NCI-H748 (cell line): ENCODE results near the gene PLCG2.
"Not testable (repeated sequence)": the region's sequence is repeated elsewhere in the genome, so short reads cannot be mapped to it uniquely, and the experiment has no call there.

Source experiments
- DNase-seq: peaks from one replicate; lab custom pipeline; 2025; ENCODE audit not compliant: unreplicated experiment; lab: John Stamatoyannopoulos, UW

The PLCG2 gene

DNA sequence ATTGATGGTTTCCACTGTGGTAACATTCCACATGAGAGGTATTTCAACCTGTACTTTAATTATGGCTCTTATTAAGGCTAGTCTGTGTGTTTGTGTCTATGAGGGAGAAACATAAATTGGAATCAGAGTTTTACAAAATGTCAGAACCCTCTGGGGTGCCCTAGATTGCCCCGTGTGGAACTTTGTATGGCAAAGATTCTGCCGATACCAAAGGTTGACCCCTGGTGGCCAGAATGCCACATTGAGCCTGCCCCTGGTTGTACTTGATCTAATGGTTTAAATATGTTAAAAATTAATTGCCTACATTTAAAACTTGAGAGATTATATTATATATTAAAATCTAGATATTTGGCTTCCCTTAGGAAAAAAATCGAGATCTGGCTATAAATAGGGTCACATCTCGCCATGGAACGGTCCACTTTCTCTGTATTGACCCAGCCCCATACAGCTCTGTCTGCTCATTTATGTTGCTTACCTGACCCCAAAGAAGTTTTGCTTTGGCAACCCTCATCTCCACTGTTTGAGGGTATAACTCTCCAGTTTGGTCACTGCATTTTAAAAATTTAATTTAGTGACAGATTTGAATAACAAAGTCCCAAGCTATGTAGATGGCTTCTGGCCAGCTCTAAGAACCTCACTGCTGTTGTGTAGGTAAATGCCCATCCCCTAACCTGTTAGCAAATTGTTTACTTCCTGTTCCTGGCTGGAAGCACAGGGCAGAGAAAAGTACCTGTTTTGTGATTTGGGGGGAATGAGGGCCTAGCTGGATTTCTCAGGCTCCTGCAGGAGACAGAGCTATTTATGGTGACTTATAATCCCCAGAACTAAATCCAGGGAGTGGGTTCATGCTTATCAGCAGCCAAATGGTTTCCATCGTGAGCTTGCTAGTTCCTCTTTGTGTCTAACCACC is 95.0 kb downstream of the PLCG2 start:
- peak; percentile 23 for DNase-seq

DNA sequence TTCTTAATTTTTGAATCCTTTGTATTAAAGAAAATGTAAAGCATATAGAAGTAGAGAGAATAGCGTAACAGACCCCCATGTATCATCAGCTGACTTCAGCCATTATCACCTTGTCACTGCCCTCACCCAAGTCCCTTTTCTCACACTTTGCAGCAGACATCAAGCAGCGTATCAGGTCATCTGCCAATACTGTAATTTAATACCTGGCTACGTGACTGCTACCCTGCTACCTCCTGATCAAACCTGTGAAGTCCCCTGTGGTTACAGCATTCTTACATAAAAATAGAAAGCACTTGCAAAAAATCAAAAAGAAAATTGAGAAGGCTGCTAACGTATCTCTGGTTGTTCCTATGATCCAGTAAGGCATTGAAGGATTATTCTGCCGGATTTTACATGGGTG is 96.4 kb downstream of the PLCG2 start:
- DNase-seq, result peak; percentile 19

DNA sequence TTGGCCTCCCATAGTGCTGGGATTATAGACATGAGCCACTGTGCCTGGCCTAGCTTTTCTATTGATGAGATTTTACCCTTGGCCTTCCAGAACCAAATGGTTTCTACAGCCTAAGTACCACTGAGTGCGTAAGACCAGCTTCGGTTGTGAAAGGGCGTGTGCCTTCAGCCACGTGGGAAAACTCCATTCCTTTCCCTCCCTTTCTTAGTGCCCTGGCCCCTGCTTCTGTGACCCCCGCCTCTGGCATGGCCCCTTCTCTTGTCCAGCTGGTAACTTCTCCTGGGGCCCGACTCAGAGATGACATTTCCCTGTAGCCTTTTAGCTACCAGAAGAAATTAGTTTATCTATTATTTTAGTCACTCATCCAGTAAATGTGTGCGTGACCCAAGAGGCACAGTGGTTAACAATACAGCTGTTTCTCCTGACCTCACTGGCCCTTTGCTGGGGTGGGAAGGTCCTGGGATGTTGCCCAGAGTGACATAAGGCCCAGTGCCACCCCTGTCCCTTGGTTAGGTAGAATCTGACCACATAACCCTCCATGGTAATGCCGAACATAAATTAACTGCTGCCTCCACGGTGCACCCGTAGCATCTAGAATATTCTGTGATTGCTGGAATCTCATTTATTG is 97.3 kb downstream of the PLCG2 start:
- DNase-seq, result no peak

DNA sequence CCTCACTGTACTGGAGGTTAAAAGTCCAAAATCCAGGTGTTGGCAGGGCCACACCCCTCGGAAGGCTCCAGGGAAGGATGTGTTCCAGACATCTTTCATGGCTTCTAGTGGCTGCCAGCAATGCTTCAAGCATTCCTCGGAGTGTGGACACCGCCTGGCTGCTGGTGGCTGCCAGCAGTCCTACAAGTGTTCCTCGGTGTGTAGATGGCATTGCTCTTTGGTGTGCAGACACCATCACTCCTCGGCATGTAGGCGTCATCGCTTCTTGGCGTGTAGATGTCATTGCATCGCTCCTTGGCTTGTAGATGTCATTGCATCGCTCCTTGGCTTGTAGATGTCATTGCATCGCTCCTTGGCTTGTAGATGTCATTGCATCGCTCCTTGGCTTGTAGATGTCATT is 98.4 kb downstream of the PLCG2 start:
- not testable (repeated sequence) for DNase-seq

DNA sequence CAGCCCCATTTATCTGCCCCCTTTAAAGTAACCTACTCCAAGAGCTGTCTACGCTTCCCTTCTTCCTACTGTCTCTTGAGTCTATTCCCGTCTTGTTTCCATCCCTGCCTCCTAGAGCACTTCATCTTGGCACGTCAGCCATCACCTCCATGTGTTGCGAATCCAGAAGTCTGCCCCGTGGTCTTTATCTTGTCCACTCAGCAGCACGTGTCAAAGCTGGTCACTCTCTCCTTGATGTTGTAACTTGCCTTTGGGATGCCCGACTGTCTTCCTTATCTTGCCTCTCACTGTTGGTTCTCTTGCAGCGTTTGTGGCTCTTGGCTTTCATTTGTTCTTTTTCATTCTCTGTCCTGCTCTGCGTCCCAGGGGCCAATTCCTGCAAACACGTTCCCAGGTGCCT is 99.4 kb downstream of the PLCG2 start:
- no peak for DNase-seq

DNA sequence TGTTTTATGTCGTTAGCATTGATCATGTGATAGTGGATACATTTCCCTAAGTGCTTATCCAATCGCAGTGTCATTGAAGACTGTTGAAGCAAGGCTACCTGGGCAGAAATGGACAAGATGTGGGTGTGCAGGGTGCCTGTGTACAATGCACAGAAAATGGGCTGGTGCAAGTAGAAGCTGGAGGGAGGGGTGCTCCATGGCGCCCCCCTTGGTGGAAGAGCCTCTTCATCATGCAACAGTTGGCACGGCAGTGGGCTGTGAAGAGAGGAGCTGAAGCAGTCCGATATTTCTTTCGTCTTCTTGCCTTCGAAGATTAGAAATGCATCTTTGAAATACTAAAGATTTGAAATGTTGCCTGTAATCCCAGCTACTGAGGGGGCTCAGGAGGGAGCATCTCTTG is 100.5 kb downstream of the PLCG2 start:
- no peak for DNase-seq

DNA sequence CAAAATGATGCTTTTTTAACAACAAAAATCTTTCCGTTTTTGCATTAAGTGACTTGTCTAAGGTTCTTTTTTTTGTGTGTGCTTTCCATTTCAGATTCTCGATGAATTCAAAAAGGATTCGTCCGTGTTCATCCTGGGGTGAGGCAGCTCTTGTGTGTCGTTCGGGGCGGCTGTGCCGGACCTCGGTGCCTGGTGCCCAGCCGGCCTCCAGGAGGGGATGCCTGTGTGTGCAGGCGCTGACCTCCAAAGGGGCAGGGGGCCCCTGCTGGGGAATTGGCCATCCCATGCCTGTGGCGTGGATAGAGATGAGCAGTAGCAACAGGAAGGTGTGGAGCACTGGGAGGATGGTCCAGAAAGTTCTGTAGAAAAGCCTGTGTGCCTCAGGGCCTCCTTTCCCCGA is 101.7 kb downstream of the PLCG2 start:
- no peak for DNase-seq

DNA sequence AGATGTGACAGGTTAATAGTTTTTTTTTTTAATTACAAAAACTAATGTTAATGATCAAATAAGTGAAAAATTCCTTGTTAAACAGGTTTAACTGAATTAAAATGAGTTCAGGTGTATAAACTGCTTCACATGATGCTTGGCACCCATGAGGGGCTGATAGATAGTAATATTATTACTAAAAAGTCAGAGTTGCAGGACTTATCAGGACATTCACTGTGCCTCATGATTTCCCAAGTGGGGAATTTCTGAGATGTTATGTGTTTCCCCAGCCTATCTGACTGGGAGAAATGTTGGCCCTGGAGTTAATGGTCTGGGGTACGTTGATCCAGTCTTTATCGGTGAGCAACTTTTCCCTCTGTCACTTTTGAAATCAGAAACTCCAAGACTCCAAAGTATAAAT is 102.1 kb downstream of the PLCG2 start:
- no peak for DNase-seq

DNA sequence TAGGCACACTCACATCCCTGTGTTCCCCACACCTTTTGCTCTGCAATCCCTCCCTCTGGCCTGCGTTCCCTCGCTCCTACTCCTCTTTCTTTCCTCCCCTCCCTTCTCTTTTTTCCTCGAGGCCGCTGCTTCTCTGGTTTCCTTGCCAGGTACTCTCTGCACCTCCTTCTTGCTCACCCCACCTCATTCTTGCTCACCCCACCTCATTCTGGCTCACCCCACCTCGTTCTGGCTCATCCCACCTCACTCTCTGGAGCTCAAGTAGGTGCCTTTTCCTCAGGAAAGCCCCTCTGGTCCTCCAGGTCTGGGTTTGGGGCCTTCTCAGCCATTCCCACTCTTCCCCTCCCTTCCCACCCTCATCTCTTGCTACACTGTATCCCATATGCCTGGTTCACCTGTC is 103.5 kb downstream of the PLCG2 start:
- no peak for DNase-seq

DNA sequence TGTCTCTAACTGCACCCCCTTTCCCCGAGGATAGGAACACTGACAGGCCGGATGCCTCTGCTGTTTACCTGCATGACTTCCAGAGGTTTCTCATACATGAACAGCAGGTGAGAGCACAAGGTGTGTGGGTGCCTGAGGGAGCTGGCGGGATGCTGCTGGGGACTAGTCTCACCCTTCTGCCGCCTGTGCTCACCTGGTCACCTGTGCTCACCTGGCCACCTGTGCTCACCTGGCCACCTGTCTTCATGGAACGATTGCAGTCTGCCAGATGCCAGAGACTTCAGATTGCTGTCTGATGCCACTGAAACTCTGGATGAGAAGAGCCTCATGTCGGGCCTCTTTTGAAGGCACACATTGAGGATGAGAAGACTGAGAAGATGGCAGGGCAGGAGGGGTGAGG is 104.1 kb downstream of the PLCG2 start:
- no peak for DNase-seq

DNA sequence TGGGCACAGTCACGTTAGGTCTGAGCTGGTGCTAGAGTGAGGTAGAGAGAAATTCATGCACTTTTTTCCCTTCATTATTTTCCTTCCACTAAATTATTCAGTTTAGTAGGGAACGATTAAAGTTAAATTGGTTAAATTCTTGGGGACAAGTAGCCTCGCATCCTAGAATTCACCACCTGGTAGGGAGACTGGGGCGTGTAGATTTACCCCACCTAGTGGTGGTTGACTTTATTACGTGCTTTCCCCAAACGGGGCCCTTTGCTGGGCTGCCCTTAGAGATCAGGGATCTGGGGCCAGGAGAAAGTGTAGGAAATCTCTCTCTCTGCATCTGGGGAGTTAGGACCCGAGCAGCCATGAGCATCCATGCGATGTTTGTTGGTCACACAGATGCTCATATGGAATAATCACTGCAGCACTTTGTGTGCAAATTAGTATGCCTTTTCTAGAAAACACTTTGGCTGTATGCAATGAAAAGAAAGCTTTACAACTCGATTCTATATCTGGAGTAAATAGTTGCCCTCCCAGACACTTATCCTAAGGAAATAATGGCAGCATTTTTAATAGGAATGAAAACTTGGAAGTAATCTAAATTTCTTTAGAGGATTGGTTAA is 107.0 kb downstream of the PLCG2 start:
- peak; percentile 39 for DNase-seq

DNA sequence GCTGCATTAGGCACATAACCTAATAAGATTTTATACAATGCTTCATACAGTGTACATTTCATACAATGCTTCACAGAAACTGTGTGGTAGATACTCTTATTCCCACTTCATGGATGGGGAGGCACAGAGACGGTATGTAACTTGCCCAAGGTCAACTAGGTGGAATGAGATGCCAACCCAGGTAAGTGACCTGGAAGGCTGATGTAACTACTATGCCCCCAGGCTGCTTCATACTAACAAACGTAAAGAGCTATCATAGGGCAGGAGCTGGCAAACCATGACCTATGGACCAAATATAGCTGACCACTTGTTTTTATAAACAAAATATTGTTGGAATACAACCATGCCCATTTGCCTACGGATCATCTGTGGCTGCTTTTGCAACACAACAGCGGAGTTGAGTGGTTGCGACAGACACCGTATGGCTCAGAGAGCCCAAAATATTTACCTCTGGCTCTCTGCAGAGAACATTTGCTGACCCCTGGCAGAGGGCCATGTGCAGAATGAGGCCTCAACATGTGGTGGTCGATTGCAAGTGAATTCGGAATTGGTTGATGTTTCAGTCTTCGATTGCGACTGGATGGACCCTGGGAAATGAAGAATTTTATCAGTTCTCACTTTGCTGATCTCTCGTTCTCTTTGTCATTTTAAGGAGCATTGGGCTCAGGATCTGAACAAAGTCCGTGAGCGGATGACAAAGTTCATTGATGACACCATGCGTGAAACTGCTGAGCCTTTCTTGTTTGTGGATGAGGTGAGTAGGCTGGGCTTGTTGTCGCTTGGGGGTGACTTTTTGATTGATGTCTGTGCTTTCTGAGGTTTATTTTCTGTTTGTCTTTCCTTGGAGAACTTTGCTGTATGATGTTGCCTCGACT is 109.7 kb downstream of the PLCG2 start:
- no peak for DNase-seq

DNA sequence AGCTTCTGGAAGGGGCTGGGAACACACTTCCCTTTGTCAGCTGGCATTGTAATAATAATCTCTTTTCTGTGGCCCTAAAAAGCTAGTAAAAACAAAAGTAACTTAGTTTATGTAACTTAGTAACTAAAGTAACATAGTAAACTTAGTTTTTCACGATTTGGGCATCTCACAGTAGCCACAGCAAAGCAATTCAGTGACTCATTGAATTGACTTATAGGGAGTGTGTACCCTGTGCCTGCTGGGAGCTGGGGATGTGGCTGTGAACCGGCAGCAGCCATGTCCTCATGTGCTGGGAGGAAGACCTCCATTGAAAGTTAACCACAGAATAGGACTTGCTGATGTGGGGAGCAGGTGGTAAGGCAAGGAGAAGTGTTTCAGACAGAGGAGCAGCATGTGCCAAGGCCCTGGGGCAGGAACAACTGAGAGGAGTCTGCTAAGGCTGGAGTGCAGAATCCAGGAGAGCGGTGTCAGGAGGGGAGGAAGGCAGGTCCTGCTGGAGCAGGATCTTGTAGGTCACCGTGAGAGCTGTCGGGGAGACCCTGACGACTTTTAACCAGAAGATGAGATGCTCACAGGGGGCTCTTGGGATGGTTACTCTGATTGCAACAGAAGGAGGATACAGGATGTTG is 112.8 kb downstream of the PLCG2 start:
- no peak for DNase-seq

DNA sequence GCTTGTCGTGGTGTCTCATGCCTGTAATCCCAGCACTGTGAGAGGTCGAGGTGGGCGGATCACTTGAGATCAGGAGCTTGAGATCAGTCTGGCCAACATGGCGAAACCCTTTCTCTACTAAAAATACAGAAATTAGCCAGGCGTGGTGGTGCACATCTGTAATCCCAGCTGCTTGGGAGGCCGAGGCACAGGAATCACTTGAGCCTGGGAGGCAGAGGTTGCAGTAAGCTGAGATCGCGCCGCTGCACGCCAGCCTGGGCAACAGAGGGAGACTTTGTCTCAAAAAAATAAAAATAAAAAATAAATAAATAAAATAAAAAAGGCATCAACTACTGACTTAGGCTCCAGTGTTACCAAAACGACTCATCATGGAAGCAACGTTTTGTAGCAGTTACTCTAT is 115.5 kb downstream of the PLCG2 start:
- no peak for DNase-seq

DNA sequence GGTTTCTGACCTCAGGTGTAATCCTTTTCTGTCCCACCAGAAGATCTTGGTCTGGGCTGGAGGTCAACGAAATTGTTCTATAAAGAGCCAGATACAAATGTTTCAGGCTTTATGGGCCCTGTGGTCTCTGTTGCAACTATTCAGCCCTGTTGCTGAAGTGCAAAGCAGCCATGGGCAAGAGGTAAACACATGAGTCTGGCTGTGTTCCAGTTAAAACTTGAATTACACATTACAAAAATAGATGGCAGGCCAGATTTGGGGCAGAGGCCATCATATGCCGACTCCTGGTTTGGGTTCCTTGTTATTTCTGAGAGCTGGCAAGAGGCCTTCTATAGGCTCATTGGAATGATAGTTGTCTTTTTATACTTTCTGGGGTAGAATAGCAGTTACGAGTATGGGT is 117.8 kb downstream of the PLCG2 start:
- no peak for DNase-seq

DNA sequence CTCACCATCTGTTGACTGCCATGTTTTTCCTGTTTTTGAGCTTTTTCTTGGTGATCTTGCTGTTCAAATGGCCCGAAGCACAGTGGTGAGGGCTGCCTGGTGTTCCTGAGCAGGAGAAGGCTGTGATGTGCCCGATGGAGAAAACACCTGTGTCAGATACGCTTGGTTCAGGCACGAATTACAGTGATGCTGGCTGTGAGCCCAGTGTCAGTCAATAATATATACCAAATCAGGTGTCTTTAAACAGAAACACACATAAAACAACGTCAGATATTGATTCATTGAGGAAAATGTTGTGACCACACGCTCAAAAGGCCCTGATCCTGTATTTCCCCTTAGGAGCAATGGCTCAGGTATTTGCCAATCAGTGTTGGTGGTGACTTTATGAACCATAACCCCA is 120.5 kb downstream of the PLCG2 start:
- DNase-seq, result peak; percentile 34

DNA sequence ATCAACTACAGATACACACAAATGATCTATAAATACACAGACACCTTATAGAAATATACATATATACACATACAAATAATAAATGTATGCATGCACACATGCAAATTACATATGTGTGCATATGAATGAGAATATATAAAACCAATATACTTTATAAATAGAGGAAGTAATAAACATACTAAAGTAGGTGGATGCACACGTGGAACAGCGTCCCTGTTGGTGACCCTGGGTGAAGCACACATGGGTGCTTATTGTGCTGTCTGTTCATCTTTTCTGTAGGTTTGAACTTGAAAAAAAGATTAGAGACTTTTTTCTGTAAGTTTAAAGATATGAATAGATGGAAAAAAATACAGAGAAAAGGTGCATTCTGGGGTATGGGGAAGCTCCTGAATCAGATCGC is 120.9 kb downstream of the PLCG2 start:
- DNase-seq, result no peak

DNA sequence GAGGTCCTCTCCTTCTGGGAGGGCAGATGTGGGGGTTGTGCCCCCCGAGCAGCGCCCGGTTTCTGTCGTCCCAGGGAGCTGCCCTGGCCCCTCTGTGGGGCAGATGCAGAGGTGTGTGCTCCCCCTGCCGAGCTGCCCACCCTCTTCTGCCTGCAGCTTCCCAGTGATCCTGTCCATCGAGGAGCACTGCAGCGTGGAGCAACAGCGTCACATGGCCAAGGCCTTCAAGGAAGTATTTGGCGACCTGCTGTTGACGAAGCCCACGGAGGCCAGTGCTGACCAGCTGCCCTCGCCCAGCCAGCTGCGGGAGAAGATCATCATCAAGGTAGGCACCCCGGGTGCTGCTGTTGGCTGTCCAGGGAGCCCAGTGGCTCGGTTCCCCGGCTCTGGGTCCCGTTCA is 121.4 kb downstream of the PLCG2 start:
- no peak for DNase-seq

DNA sequence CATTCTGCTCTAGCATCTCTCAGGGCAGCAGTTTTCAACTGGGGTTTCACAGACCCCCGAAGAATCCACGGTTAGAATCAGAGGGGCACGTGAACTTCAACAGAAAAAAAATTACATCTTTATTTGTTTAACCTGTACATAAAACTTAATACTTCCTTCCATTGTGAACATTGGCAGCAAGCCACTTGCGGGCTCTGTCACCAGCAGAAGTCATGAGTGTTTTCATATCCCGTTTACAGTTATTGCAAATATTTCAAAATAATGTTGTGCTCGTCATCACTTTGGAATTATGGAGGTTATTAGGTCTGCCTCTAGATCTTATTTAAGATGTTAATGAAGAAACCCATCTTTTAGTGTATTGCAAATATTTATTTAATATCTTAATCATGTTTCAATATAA is 122.4 kb downstream of the PLCG2 start:
- no peak for DNase-seq

DNA sequence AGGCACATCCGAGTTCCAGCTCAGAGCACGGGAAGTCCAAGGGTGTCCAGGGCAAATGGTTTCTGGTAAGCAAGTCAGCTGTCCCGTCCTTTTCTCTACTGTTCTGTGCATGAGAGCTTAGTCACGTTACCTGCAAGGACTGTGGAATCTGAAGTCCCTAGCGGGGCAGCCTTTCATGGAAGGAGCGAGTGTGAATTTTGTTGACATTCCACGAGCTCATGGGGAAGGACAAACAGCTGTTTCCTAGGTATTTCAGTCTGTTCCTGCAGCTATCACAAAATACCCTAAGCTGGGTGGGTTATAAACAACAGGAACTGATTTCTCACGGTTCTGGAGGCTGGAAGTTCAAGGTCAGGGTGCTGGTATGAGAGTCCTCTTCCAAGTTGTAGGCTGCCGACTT is 122.9 kb downstream of the PLCG2 start:
- no peak for DNase-seq

DNA sequence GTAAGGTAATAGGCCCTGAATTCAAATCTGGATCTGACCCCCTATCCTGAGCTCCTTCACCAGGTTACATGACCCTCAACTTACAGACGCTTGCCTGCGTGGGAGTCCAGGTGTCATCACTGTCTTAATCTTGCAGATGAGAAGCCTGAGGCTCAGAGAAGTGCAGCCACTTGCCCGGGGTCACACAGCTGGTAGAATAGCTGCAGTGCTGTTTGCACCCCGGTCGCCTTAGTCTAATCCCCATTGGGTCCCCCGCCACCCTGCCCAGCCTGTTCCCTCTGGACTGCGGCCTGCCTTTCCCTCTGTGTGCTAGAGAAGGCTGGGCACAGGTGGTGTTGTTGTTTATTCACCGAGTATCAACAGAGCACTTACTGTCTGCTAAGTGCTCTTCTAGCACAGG is 125.2 kb downstream of the PLCG2 start:
- DNase-seq, result no peak
